Uterus (tissue), 2 donors: Measurements from ENCODE around the gene SYDE2.

ENCODE experiments used
- CTCF ChIP-seq, 4 experiments: fragments of 200-600 bp in 2 of 4; fragments of 450-650 bp in 2 of 4; sonication (generic) in 2 of 4; IDR thresholded peaks; one replicate each; pipeline ENCODE4 v1.5.1; 2016 to 2019; ENCODE audit warnings: antibody characterized with exemption in 4 of 4, mild to moderate bottlenecking in 2 of 4, moderate library complexity in 1 of 4
- POLR2A ChIP-seq, 2 donors: fragments of 450-650 bp; IDR thresholded peaks; one replicate each; pipeline ENCODE4 v1.6.1; 2016; ENCODE audit warnings: antibody characterized with exemption in 2 of 2, mild to moderate bottlenecking in 1 of 2, moderate library complexity in 1 of 2

- TF ChIP-seq POLR2A (IDR thresholded peaks at IDR 0.05) = no peak
- no peak for TF ChIP-seq CTCF (IDR thresholded peaks at IDR 0.05)
These were observed 84.9 kb downstream of the SYDE2 start for GRCh38 chr1:85115933-85116332.
